HG03520 (cell line): ENCODE data around the gene BPIFA3.

Experiments used
- ATAC-seq: cut with Tn5 transposase; IDR thresholded peaks from one replicate; pipeline ENCODE4 v1.9.1; 2021; ENCODE audit warnings: mild to moderate bottlenecking, moderate library complexity; ENCODE audit not compliant: unreplicated experiment

BPIFA3 gene

GRCh38 chr20:33211817-33212424 lies 5.2 kb upstream of the BPIFA3 start:
- no peak for ATAC-seq

DNA sequence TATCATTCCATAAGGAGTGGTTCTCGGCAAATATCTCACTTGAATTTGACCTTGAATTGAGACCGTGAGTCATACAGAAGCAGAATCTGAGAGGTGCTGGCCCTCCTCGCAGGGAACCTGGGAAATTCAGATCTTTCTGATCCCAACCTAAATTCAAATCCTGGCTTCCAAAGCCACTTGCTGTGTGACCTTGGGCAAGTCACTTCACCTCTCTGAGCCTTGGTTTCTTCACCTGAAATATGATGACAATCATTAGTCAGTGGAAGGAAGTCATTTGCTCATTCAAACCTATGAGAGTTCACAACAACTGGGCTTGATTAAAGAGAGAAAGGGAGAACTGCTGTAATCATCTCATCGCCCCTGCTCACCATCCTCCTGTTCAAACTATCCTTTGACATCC lies 7.2 kb downstream of the BPIFA3 start:
- no peak for ATAC-seq

DNA sequence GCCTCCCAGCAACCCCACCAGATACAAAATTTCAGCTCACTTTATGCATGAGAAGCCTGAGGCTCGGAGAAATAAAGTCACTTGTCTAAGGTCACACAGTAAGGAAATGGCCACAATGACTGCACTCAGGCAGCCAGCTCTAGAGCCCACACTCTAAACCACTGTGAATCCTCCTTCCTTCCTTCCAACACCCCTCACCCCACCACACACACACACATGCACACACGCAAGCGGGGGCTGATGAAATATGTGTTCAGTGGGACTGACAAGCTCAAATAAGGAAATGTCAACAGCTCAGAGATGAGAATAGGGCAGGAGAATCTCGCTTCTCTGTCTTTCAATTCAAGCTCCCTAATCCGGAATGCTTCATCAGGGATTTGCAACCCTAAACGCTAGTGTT lies 12.7 kb downstream of the BPIFA3 start:
- ATAC-seq, result no peak

DNA sequence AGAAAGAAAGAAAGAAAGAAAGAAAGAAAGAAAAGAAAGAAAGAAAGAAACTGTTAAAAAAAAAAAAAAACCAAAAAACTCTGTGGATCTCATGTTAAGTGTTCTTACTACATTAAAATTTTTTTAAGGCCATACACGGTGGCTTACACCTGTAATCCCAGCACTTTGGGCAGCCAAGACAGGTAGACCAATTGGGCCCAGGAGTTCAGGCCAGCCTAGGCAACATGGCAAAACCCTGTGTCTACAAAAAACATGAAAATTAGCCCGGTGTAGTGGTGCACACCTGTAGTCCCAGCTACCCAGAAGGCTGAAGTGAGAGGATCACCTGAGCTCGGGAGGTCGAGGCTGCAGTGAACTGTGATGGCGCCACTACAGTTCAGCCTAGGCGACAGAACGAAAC lies 14.1 kb downstream of the BPIFA3 start:
- no peak for ATAC-seq

- ATAC-seq, result no peak
Measured at GRCh38 chr20:33232486-33233072, 15.4 kb downstream of the BPIFA3 start.

DNA sequence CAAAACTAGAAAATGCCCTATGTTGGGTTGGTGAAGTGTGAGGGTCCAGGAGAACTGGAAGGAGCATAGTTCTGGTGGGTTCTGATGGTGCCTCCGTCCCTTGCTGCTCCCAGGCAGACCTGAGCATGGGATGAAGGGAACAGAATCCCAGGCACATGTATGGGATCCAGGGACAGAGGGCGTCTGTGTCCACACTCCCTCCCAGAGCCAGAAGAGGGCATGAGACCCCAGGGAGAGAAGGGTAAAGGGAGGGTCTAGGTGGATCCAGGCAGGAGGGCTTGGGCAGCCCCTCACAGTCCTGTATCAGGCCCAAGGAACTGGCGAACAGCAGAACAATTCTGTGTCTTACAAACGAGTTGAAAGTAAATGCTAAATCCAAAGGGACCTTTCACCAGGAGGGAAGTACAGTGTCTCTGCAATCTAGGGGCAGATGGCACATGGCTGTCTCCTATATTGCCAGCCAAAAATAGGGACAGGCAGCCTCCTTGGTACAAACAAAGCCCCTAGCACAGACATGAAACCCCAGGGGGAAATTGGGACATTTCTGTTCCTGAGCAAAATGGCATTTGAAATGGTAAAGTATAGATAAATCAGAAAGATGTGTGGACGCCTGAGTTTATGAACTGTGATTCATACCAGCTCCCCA lies 16.1 kb downstream of the BPIFA3 start:
- no peak for ATAC-seq

- ATAC-seq, result no peak
Measured at GRCh38 chr20:33234050-33234449, 16.9 kb downstream of the BPIFA3 start.

GRCh38 chr20:33235696-33236095 lies 18.5 kb downstream of the BPIFA3 start, which contains the start of gene BPIFA1:
Gene BPIFA1, plus strand, starts transcription at chr20:33235996. Its CDS starts 1,716 bp downstream, at chr20:33237712.
- no peak for ATAC-seq

DNA sequence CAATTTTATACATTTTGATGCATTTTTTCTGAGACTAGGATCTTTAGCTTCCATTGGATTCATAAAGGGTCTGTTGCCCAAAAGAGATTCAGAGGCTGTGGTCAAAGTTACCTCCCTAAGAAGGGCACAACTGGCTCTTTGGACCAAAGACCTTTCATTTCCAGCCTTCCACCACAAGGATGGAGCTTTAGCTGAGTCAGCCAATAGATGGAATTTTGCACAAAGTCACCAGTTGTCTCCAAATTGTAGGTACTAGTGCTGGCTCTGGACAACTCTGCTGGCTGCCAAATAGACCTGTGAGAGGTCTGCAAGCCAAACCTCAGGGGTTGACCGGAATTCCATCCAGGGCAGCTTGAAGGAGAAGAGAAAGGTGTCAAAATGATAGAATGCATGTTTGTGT lies 19.2 kb downstream of the BPIFA3 start:
- ATAC-seq, result no peak

DNA sequence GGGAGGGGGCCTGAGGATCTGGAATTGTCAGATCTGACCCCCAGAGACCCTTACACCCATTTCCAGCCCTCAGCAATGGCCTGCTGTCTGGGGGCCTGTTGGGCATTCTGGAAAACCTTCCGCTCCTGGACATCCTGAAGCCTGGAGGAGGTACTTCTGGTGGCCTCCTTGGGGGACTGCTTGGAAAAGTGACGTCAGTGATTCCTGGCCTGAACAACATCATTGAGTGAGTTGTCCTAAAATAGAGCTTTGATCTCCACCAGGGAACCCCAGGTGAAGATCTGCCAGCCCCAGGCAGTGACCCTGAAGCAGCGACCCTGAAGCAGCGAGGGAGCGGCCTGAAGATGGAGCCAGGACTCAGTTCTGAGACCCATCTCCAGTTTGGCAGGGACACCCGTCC lies 20.8 kb downstream of the BPIFA3 start:
- ATAC-seq, result no peak

DNA sequence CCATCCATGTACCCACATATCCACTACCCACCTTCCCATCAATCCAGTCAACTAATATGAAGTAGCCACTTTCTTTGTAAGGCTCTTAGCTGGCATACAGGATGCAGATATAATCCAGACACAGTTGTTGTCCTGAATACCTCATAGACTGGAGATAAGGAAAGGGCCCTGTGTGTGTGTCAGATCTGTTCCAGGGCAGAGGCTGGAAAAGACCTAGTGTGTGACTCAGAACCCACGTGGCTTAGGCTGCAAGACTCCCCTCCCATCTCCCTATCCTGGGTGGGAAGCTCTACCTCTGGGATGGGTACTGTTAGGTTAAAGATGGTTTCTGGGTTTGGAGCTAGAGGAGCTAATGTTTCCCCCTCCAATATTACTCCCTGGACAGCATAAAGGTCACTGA lies 22.3 kb downstream of the BPIFA3 start:
- no peak for ATAC-seq

DNA sequence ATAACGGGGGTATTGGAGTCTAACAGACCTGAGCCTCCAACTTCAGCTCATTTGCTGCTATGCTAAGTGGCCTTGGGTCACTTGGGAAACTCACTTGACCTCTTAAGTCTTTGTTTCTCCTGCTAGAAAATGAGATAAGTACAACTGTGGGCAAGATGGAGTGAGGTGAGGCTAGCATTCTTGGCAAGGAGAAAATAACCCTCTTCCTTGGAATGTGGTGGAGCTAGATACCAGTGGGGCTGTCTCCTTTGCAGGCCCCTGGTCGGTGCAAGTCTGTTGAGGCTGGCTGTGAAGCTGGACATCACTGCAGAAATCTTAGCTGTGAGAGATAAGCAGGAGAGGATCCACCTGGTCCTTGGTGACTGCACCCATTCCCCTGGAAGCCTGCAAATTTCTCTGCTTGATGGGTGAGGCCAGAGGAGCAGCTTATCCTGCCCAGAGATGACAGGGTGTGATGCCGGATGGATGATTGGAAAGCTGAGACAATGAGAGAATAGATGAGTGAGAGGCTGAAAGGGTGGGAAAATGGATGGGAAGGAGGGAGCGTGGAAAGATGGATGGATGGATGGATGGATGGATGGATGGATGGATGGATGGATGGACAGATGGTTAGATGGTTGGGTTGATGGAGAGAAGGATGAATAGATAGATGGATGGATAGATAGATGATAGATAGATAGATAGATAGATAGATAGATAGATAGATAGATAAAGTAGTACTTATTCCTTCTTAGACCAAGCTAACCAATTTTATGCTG lies 23.0 kb downstream of the BPIFA3 start:
- no peak for ATAC-seq

- ATAC-seq, result no peak
Measured at GRCh38 chr20:33240923-33241322, 23.8 kb downstream of the BPIFA3 start.

DNA sequence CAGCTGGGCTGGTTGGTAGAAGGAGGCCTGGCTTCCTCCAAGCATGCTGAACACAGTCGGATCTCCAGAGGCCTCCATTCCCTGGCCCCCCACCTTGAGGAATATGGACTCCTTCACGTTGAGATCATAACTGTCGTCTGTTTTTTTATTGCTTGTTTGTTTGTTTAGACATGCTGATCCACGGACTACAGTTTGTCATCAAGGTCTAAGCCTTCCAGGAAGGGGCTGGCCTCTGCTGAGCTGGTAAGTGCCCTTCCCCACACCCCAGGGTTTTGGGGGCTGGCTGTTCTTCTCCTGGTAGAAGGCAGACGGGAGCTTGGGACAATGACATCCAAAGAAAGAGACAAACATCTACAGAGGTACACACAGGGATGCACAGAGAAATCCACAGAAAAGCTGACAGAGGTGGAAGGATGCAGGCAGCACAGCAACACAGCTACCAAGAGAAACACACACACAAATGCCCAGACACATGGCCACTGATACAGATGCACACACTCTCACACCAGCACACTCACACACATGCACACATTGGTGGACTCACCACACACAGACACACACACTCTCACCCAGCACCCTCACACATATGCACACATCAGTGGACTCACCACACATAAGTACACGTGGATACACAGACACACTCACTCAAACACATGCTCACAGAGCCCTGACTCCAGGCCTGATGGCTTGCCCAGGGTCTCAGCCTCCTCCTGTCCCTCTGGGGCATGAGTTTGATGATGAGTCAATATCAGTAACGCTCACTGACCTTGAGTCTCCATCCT lies 25.4 kb downstream of the BPIFA3 start:
- ATAC-seq, result no peak

GRCh38 chr20:33246077-33246476 lies 28.9 kb downstream of the BPIFA3 start:
- ATAC-seq, result no peak

GRCh38 chr20:33249456-33249855 lies 32.3 kb downstream of the BPIFA3 start:
- no peak for ATAC-seq

DNA sequence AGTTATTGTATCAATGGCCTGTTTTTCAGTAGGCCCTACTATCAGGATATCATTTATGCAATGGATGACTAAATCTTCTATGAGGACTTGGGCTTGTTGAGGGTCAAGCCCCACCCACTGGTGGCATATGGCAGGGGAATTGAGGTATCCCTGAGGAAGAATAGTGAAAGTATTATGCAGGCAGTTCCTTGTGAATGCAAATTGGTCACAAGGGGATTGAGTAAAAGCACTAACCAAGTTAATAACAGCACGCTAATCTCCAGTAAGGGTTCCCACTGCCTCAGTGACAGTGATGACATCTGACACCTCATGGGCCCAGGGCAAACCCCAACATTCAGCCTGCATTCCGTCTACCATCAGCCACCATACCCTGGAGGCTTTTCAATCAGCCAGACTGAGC lies 33.5 kb downstream of the BPIFA3 start:
- ATAC-seq, result no peak

DNA sequence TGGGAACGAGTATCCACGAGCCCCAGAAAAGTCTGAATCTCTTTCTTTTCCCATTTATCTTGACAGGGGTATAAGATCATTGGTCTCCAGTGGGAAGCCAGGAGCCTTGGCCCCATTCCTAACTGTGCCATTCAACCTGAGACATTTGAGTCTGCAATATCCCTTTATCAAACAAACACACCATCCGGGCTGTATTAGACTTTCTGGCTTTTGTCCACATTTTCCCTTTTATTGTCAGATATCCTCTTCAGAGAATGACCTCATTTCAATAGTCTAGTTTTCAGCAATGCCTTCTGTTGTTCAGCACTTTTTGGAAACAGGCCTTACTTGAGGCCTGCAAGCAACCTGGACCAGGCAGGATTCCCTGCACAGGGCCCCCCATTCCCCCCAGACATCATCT lies 34.3 kb downstream of the BPIFA3 start:
- ATAC-seq, result no peak

DNA sequence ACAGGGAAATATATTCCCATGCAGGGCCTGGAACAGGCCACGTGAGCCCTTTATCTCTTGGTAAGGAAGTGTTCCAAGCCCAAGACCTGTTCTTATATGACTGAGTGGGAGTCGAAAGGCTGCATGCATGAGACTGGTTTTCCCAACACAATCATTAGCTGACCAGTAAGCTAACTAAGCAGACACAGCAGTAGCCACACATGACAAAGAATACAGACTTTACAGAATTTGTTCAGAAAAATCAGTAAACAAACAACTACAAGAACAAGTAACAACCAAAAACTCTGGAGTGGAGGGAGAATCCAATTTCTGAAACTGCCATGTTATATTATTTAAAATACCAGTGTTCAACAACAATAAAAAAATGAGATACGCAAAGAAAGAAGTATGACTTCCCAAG lies 35.3 kb downstream of the BPIFA3 start:
- ATAC-seq, result no peak

GRCh38 chr20:33255005-33255404 lies 37.9 kb downstream of the BPIFA3 start:
- ATAC-seq, result no peak

- ATAC-seq, result no peak
Measured at GRCh38 chr20:33257237-33257636, 40.1 kb downstream of the BPIFA3 start.
